Thyroid gland (tissue), 4 donors: ENCODE data around the gene NRARP. TPM values are rescaled to one million over a fixed set of nuclear protein-coding genes. Genes with fewer than 3 reads are reported as not detected.

ENCODE experiments used
- DNase-seq, 2 donors: peaks; one replicate each; pipeline ENCODE4 v3.0.0-alpha.2; 2019
- H3K27ac ChIP-seq, 3 donors: fragments of 200-600 bp; sonication (generic); 1 replicate in 2 of 3; 2 replicates in 1 of 3; pipeline ENCODE4 v1.5.1; 2016 to 2019; ENCODE audit warnings: mild to moderate bottlenecking in 1 of 3, moderate library complexity in 1 of 3
- H3K27me3 ChIP-seq: fragments of 200-600 bp; sonication (generic); one replicate; pipeline ENCODE4 v1.5.1; 2019
- H3K36me3 ChIP-seq, 2 donors: fragments of 200-600 bp; sonication (generic); one replicate each; pipeline ENCODE4 v1.5.1; 2016 to 2019
- H3K4me1 ChIP-seq, 2 donors: fragments of 200-600 bp; sonication (generic); one replicate each; pipeline ENCODE4 v1.5.1; 2017 to 2019
- H3K4me3 ChIP-seq, 3 donors: fragments of 200-600 bp; sonication (generic); replicated peaks in 1 of 3; 1 replicate in 2 of 3; 2 replicates in 1 of 3; pipeline ENCODE4 v1.5.1; 2016; ENCODE audit warnings: mild to moderate bottlenecking in 1 of 3
- H3K9me3 ChIP-seq: fragments of 200-600 bp; sonication (generic); one replicate; pipeline ENCODE4 v1.5.1; 2017
- POLR2A ChIP-seq, 2 donors: fragments of 450-650 bp; IDR thresholded peaks; one replicate each; pipeline ENCODE4 v1.6.1; 2017; ENCODE audit warnings: antibody characterized with exemption in 2 of 2, mild to moderate bottlenecking in 2 of 2, moderate library complexity in 1 of 2
- WGBS, 2 donors: methylation state at CpG; one replicate each; pipeline ENCODE4 v1.1.5; 2017; 5-methylcytosine and 5-hydroxymethylcytosine counted together
- intact Hi-C: fragments of 100-400 bp; cut with DNase I; formaldehyde crosslinking; loops from one replicate; pipeline ENCODE4 v1.15.1; 2023
- total RNA-seq, 4 donors: library from RNA; depleted of rRNA; stranded (reverse); fragments of >200 nt; gene quantifications; one replicate each; pipeline ENCODE4 v1.2.3, GENCODE V29; 2016
- TF ChIP-seq, protein P1 (sequence below), 6 experiments: fragments of 200-600 bp in 3 of 6; fragments of 450-650 bp in 3 of 6; sonication (generic) in 3 of 6; IDR thresholded peaks; one replicate each; pipeline ENCODE4 v1.5.1; 2016 to 2019; ENCODE audit warnings: antibody characterized with exemption in 6 of 6, mild to moderate bottlenecking in 2 of 6, inconsistent platforms in 1 of 6, moderate library complexity in 1 of 6

NRARP gene
- total RNA-seq, 4 donors from 2014 or later, result 1.8 to 10.2 (median 6.8) TPM

- Histone ChIP-seq H3K4me3 (no peak overlapping the region), H3K27ac (no peak overlapping the region), H3K9me3 (no peaks in the 10 kb centered on the region), H3K4me1 (peaks cover 11 to 25% of the 10 kb centered on the region in 2 donors), H3K27me3 (no peaks in the 10 kb centered on the region), H3K36me3 (no peaks in the 10 kb centered on the region)
- intact Hi-C loops, result no loop called here
- no peak for DNase-seq
- no peak for TF ChIP-seq POLR2A (IDR thresholded peaks at IDR 0.05)
- TF ChIP-seq, protein P1, sequence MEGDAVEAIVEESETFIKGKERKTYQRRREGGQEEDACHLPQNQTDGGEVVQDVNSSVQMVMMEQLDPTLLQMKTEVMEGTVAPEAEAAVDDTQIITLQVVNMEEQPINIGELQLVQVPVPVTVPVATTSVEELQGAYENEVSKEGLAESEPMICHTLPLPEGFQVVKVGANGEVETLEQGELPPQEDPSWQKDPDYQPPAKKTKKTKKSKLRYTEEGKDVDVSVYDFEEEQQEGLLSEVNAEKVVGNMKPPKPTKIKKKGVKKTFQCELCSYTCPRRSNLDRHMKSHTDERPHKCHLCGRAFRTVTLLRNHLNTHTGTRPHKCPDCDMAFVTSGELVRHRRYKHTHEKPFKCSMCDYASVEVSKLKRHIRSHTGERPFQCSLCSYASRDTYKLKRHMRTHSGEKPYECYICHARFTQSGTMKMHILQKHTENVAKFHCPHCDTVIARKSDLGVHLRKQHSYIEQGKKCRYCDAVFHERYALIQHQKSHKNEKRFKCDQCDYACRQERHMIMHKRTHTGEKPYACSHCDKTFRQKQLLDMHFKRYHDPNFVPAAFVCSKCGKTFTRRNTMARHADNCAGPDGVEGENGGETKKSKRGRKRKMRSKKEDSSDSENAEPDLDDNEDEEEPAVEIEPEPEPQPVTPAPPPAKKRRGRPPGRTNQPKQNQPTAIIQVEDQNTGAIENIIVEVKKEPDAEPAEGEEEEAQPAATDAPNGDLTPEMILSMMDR (IDR thresholded peaks at IDR 0.05), result no peak
- WGBS, 2 donors, result 72 to 83% methylated on average over 7 to 21 of the region's 28 CpGs
Observed at GRCh38 chr9:137311986-137312851, 10.1 kb upstream of the NRARP start.

GRCh38 chr9:137311171-137311985 is 9.3 kb upstream of the NRARP start:
- Histone ChIP-seq H3K27ac (no peak overlapping the region), H3K9me3 (no peaks in the 10 kb centered on the region), H3K36me3 (no peaks in the 10 kb centered on the region), H3K27me3 (no peaks in the 10 kb centered on the region), H3K4me1 (peaks cover 15 to 31% of the 10 kb centered on the region in 2 donors), H3K4me3 (no peak overlapping the region)
- WGBS, 2 donors, result 70 to 100% methylated on average over 1 to 5 of the region's 27 CpGs
- TF ChIP-seq, protein P1 (IDR thresholded peaks at IDR 0.05), result no peak
- no peak for TF ChIP-seq POLR2A (IDR thresholded peaks at IDR 0.05)
- no peak for DNase-seq
- intact Hi-C loops, result no loop called here

- Histone ChIP-seq H3K9me3 (no peaks in the 10 kb centered on the region), H3K27me3 (no peaks in the 10 kb centered on the region), H3K4me3 (no peak overlapping the region), H3K27ac (no peak overlapping the region), H3K36me3 (no peaks in the 10 kb centered on the region), H3K4me1 (peaks cover 13 to 31% of the 10 kb centered on the region in 2 donors)
- DNase-seq, result no peak
- intact Hi-C loops, result no loop called here
- 83% methylated on average over 13 to 18 of the region's 20 CpGs for WGBS, 2 donors
- TF ChIP-seq POLR2A (IDR thresholded peaks at IDR 0.05), result no peak
- TF ChIP-seq, protein P1 (IDR thresholded peaks at IDR 0.05), result no peak
Observed at GRCh38 chr9:137310189-137311052, 8.3 kb upstream of the NRARP start.

- Histone ChIP-seq H3K9me3 (no peaks in the 10 kb centered on the region), H3K27ac (no peak overlapping the region), H3K4me1 (peaks cover 21 to 34% of the 10 kb centered on the region in 2 donors), H3K4me3 (no peak overlapping the region), H3K36me3 (no peaks in the 10 kb centered on the region), H3K27me3 (no peaks in the 10 kb centered on the region)
- 90 to 95% methylated on average over 8 to 9 of the region's 15 CpGs for WGBS, 2 donors
- intact Hi-C loops, result loop anchor here (5.0 kb wide), 1 partner anchor 88 kb away; no protein-coding TSS in a partner anchor
- no peak for DNase-seq
- TF ChIP-seq POLR2A (IDR thresholded peaks at IDR 0.05), result no peak
- TF ChIP-seq, protein P1 (IDR thresholded peaks at IDR 0.05), result no peak
Observed at GRCh38 chr9:137309368-137310188, 7.5 kb upstream of the NRARP start.
